Natural killer cell (primary cell): ENCODE measurements around the gene GUCA2A. TPM values are rescaled to one million over a fixed set of nuclear protein-coding genes. Genes with fewer than 3 reads are reported as not detected.

ENCODE experiments used
- ATAC-seq, 3 donors: fragments of 150-1000 bp in 2 of 3; fragments of 200-7000 bp in 1 of 3; cut with Tn5 transposase; 1 replicate in 1 of 3; 2 replicates in 2 of 3; pipeline ENCODE4 v1.10.0; 2021; ENCODE audit warnings: mild to moderate bottlenecking in 2 of 3, moderate library complexity in 2 of 3
- DNase-seq, 2 donors: peaks; one replicate each; pipeline versions ENCODE4 v3.0.0 to v3.0.0-alpha.2; 2013 to 2021; ENCODE audit warnings: mixed read lengths in 1 of 2
- H3K27ac ChIP-seq: one replicate; pipeline ENCODE4 v1.5.1; 2013; ENCODE audit warnings: mild to moderate bottlenecking, low read length
- H3K27me3 ChIP-seq: one replicate; pipeline ENCODE4 v1.6.1; 2013; ENCODE audit warnings: low read length; ENCODE audit not compliant: control insufficient read depth, insufficient read depth
- H3K36me3 ChIP-seq: one replicate; pipeline ENCODE4 v1.6.1; 2013; ENCODE audit warnings: low read length; ENCODE audit not compliant: control insufficient read depth, insufficient read depth
- H3K4me1 ChIP-seq: one replicate; pipeline ENCODE4 v1.6.1; 2013; ENCODE audit warnings: low read length; ENCODE audit not compliant: control insufficient read depth, insufficient read depth
- H3K4me3 ChIP-seq: one replicate; pipeline ENCODE4 v1.5.1; 2013; ENCODE audit warnings: low read length
- H3K9me3 ChIP-seq: one replicate; pipeline ENCODE4 v1.6.1; 2013; ENCODE audit warnings: low read length; ENCODE audit not compliant: control insufficient read depth, insufficient read depth
- H3K27ac Mint-ChIP-seq, 2 donors: one replicate each; pipeline ENCODE4 v1.8.0; 2022; ENCODE audit warnings: mild to moderate bottlenecking in 2 of 2, mixed read lengths in 2 of 2, moderate library complexity in 1 of 2
- H3K27me3 Mint-ChIP-seq, 2 donors: one replicate each; pipeline ENCODE4 v1.8.0; 2022; ENCODE audit warnings: low read depth in 2 of 2, mixed read lengths in 2 of 2
- H3K36me3 Mint-ChIP-seq: one replicate; pipeline ENCODE4 v1.8.0; 2022; ENCODE audit warnings: mixed read lengths
- H3K4me1 Mint-ChIP-seq, 2 donors: one replicate each; pipeline ENCODE4 v1.8.0; 2022; ENCODE audit warnings: mixed read lengths in 2 of 2
- H3K4me3 Mint-ChIP-seq: one replicate; pipeline ENCODE4 v1.8.0; 2022; ENCODE audit warnings: mild to moderate bottlenecking, moderate library complexity, mixed read lengths
- H3K9me3 Mint-ChIP-seq, 2 donors: one replicate each; pipeline ENCODE4 v1.8.0; 2022; ENCODE audit warnings: mixed read lengths in 2 of 2
- CTCF ChIP-seq: fragments of 200-600 bp; IDR thresholded peaks from one replicate; pipeline ENCODE4 v1.8.0; 2022; ENCODE audit warnings: antibody characterized with exemption
- WGBS: methylation state at CpG from one replicate; pipeline ENCODE4 v1.1.7; 2013; ENCODE audit warnings: missing lambda C conversion rate; ENCODE audit not compliant: insufficient coverage; 5-methylcytosine and 5-hydroxymethylcytosine counted together
- intact Hi-C: fragments of 100-400 bp; cut with micrococcal nuclease; formaldehyde crosslinking; loops from one replicate; pipeline ENCODE4 v1.14.2; 2022
- total RNA-seq, 4 donors: library from RNA; stranded (reverse); fragments of 120-200 nt in 1 of 4; gene quantifications; one replicate each; pipeline versions ENCODE4 v1.2.3 to v1.2.4, GENCODE V29; 2013 to 2022

The GUCA2A gene
- total RNA-seq, 3 donors from 2014 or later (not counting 1 experiment from before 2014, with no cell fraction given): not detected

GRCh38 chr1:42183210-42183956 lies 18.8 kb upstream of the GUCA2A start:
- H3K27ac ChIP-seq: no peak overlapping the region
- H3K36me3 ChIP-seq: peaks cover 31% of the 10 kb centered on the region
- no peaks in the 10 kb centered on the region for H3K9me3 Mint-ChIP-seq
- no peak overlapping the region for H3K4me3 Mint-ChIP-seq
- no peaks in the 10 kb centered on the region for H3K27me3 ChIP-seq
- intact Hi-C loops: no loop called here
- DNase-seq: no peak
- peaks cover 9% of the 10 kb centered on the region for H3K36me3 Mint-ChIP-seq
- no peak for TF ChIP-seq CTCF
- ATAC-seq: no peak
- no peak overlapping the region for H3K4me3 ChIP-seq
- no peaks in the 10 kb centered on the region for H3K4me1 ChIP-seq
- H3K4me1 Mint-ChIP-seq: peaks cover 0 to 6% of the 10 kb centered on the region in 2 donors
- no peaks in the 10 kb centered on the region for H3K27me3 Mint-ChIP-seq
- H3K27ac Mint-ChIP-seq: no peak overlapping the region
- WGBS: 100% methylated on average over 2 of the region's 7 CpGs
- H3K9me3 ChIP-seq: no peaks in the 10 kb centered on the region

DNA sequence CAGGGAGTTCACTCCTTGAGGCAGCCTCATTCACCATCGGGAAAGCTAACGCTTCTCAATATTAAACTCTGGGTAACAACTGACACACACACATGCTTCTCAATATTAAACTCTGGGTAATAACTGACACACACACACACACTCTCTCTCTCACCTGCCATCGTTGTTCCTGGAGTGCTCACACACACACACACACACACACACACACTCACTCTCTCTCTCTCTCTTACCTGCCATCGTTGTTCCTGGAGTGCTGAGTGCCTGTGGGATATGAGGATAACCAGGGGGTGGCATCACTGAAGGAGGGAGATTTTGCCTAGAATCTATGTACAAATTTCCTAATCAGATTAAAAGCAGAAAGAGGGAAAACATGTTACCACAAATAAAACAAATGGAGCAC lies 17.1 kb upstream of the GUCA2A start:
- Mint-ChIP-seq H3K27me3 (no peaks in the 10 kb centered on the region), H3K4me1 (peaks cover 0 to 9% of the 10 kb centered on the region in 2 donors), H3K9me3 (no peaks in the 10 kb centered on the region), H3K36me3 (no peaks in the 10 kb centered on the region), H3K27ac (peak overlapping the region in 1 of 2 donors; percentile 27), H3K4me3 (no peak overlapping the region)
- ATAC-seq (no peak), DNase-seq (no peak)
- no peak overlapping the region for H3K27ac ChIP-seq
- no peaks in the 10 kb centered on the region for H3K9me3 ChIP-seq
- 97% methylated on average over 3 of the region's 4 CpGs for WGBS
- H3K27me3 ChIP-seq: no peaks in the 10 kb centered on the region
- no peak overlapping the region for H3K4me3 ChIP-seq
- intact Hi-C loops: no loop called here
- peaks cover 20% of the 10 kb centered on the region for H3K36me3 ChIP-seq
- no peak for TF ChIP-seq CTCF
- H3K4me1 ChIP-seq: no peaks in the 10 kb centered on the region

GRCh38 chr1:42179900-42180329 lies 15.4 kb upstream of the GUCA2A start:
- Mint-ChIP-seq H3K27me3 (no peaks in the 10 kb centered on the region), H3K4me1 (peaks cover 0 to 10% of the 10 kb centered on the region in 2 donors), H3K9me3 (no peaks in the 10 kb centered on the region), H3K27ac (peak overlapping the region; percentile 39 to 52), H3K4me3 (no peak overlapping the region), H3K36me3 (no peaks in the 10 kb centered on the region)
- no peaks in the 10 kb centered on the region for H3K4me1 ChIP-seq
- no peak for TF ChIP-seq CTCF
- ATAC-seq: no peak
- H3K27me3 ChIP-seq: no peaks in the 10 kb centered on the region
- no peak overlapping the region for H3K4me3 ChIP-seq
- H3K9me3 ChIP-seq: no peaks in the 10 kb centered on the region
- 78% methylated on average over 4 of the region's 4 CpGs for WGBS
- peaks cover 14% of the 10 kb centered on the region for H3K36me3 ChIP-seq
- no peak for DNase-seq
- intact Hi-C loops: loop anchor here (5.0 kb wide), 1 partner anchor 157 kb away; the partner anchor contains the start of gene FOXJ3
- no peak overlapping the region for H3K27ac ChIP-seq
